ENCODE measurements around the gene RXFP4.
"Not testable (repeated sequence)": the region's sequence is repeated elsewhere in the genome, so short reads cannot be mapped to it uniquely, and the experiment has no call there.

Gene RXFP4

GRCh38 chr1:155978325-155978972 lies 37.0 kb downstream of the RXFP4 start, which contains the start of gene ARHGEF2:
ARHGEF2 (minus strand) TSS chr1:155978547; CDS start chr1:155978427, 120 bp downstream.
- peak; percentile 75 for DNase-seq (ENCODE audit: low spot score)

- peak; percentile 33 for DNase-seq (ENCODE audit: low spot score)
These were observed 37.6 kb downstream of the RXFP4 start for GRCh38 chr1:155978973-155979429.

GRCh38 chr1:155979597-155980343 lies 38.3 kb downstream of the RXFP4 start:
- peak; percentile 23 for DNase-seq (ENCODE audit: low spot score)

GRCh38 chr1:155981266-155982088 lies 40.0 kb downstream of the RXFP4 start:
- DNase-seq (ENCODE audit: low spot score), result no peak

GRCh38 chr1:155982106-155982505 lies 40.7 kb downstream of the RXFP4 start:
- no peak for DNase-seq (ENCODE audit: low spot score)

- DNase-seq (ENCODE audit: low spot score), result peak; percentile 80
These were observed 42.0 kb downstream of the RXFP4 start for GRCh38 chr1:155983191-155984024.

- DNase-seq (ENCODE audit: low spot score), result no peak
These were observed 42.9 kb downstream of the RXFP4 start for GRCh38 chr1:155984341-155984740.

- DNase-seq (ENCODE audit: low spot score), result not testable (repeated sequence)
These were observed 43.6 kb downstream of the RXFP4 start for GRCh38 chr1:155984903-155985645.

- DNase-seq (ENCODE audit: low spot score), result peak; percentile 74
These were observed 48.0 kb downstream of the RXFP4 start for GRCh38 chr1:155989242-155990004.

- no peak for DNase-seq (ENCODE audit: low spot score)
These were observed 48.7 kb downstream of the RXFP4 start for GRCh38 chr1:155990005-155990739.
